Caco-2 (cell line): Measurements from ENCODE around the gene GRK5. TPM values are rescaled to one million over a fixed set of nuclear protein-coding genes. Genes with fewer than 3 reads are reported as not detected.

Experiments
- BruUV-seq: library from RNA; stranded (reverse); fragments of 400-500 nt; replicated peaks from 2 replicates; lab custom pipeline; 2021; lab: Mats Ljungman, UMichigan
- CTCF ChIA-PET: fragments of 300-600 bp; sonication (Branson Sonifier 250); formaldehyde crosslinking; loops from one replicate; lab custom pipeline; 2022; ENCODE audit warnings: antibody characterized with exemption; lab: Charles Lee
- POLR2A ChIA-PET: fragments of 300-600 bp; sonication (Branson Sonifier 250); formaldehyde crosslinking; loops from one replicate; lab custom pipeline; 2022; ENCODE audit warnings: antibody characterized with exemption; lab: Charles Lee
- DNase-seq, 2 experiments: peaks; one replicate each; pipeline versions ENCODE4 v3.0.0 to v3.0.0-alpha.2; 2020 to 2022
- H3K27me3 ChIP-seq: replicated peaks from 2 replicates; pipeline ENCODE4 v1.6.0; 2011; ENCODE audit warnings: low read length; ENCODE audit not compliant: control insufficient read depth, insufficient read depth
- H3K36me3 ChIP-seq: 2 replicates; pipeline ENCODE4 v1.5.1; 2011; ENCODE audit warnings: low read length; ENCODE audit not compliant: control insufficient read depth, insufficient read depth
- H3K4me1 ChIP-seq: fragments of 250-450 bp; sonication (Bioruptor Pico); 2 replicates; pipeline ENCODE4 v1.5.1; 2020; ENCODE audit warnings: mild to moderate bottlenecking
- H3K4me3 ChIP-seq: 2 replicates; pipeline ENCODE4 v1.5.1; 2011; ENCODE audit warnings: low read depth, mild to moderate bottlenecking, control low read depth, low read length
- H3K9me3 ChIP-seq: fragments of 250-450 bp; sonication (Bioruptor Pico); 2 replicates; pipeline ENCODE4 v1.5.1; 2020; ENCODE audit warnings: mild to moderate bottlenecking, moderate library complexity
- H3K27ac Mint-ChIP-seq: one replicate; pipeline ENCODE4 v1.8.0; 2022; ENCODE audit warnings: mixed read lengths; ENCODE audit not compliant: unreplicated experiment
- H3K27me3 Mint-ChIP-seq: one replicate; pipeline ENCODE4 v1.8.0; 2022; ENCODE audit warnings: mixed read lengths; ENCODE audit not compliant: insufficient read depth, unreplicated experiment
- H3K36me3 Mint-ChIP-seq: one replicate; pipeline ENCODE4 v1.8.0; 2022; ENCODE audit warnings: mild to moderate bottlenecking, mixed read lengths; ENCODE audit not compliant: insufficient read depth, unreplicated experiment
- H3K4me1 Mint-ChIP-seq: one replicate; pipeline ENCODE4 v1.8.0; 2022; ENCODE audit warnings: low read depth, mixed read lengths; ENCODE audit not compliant: unreplicated experiment
- H3K4me3 Mint-ChIP-seq: one replicate; pipeline ENCODE4 v1.8.0; 2022; ENCODE audit warnings: mild to moderate bottlenecking, moderate library complexity, mixed read lengths; ENCODE audit not compliant: unreplicated experiment
- H3K9me3 Mint-ChIP-seq: one replicate; pipeline ENCODE4 v1.8.0; 2022; ENCODE audit warnings: mixed read lengths; ENCODE audit not compliant: unreplicated experiment
- CTCF ChIP-seq, 2 experiments: fragments of 200-600 bp in 1 of 2; IDR thresholded peaks; 1 replicate in 1 of 2; 2 replicates in 1 of 2; pipeline versions ENCODE4 v1.5.1 to v1.8.0; 2011 to 2022; ENCODE audit warnings: antibody characterized with exemption in 1 of 2, control low read depth in 1 of 2, inconsistent platforms in 1 of 2, low read depth in 1 of 2, low read length in 1 of 2, mild to moderate bottlenecking in 1 of 2, moderate library complexity in 1 of 2; ENCODE audit not compliant: insufficient read depth in 1 of 2, severe bottlenecking in 1 of 2, unreplicated experiment in 1 of 2
- intact Hi-C: fragments of 100-400 bp; cut with micrococcal nuclease; formaldehyde crosslinking; loops from one replicate; pipeline ENCODE4 v1.10.0; 2022; ENCODE audit not compliant: unreplicated experiment
- total RNA-seq: library from RNA; stranded (reverse); gene quantifications from 2 replicates; pipeline ENCODE4 v1.2.3, GENCODE V29; 2022

The GRK5 gene
- total RNA-seq, 1 experiment from 2014 or later, result 7.7 TPM

GRCh38 chr10:119494236-119495020 is 287.1 kb downstream of the GRK5 start:
- intact Hi-C loops, result no loop called here
- no peak for DNase-seq
- H3K4me3 ChIP-seq, result no peak overlapping the region
- BruUV-seq, result no TSS peak
- no peaks in the 10 kb centered on the region for H3K27me3 ChIP-seq
- Mint-ChIP-seq H3K36me3 (no peaks in the 10 kb centered on the region), H3K27me3 (no peaks in the 10 kb centered on the region), H3K27ac (no peak overlapping the region), H3K9me3 (no peaks in the 10 kb centered on the region), H3K4me3 (no peak overlapping the region), H3K4me1 (no peaks in the 10 kb centered on the region)
- no peak for TF ChIP-seq CTCF (IDR thresholded peaks at IDR 0.05; ENCODE audit: insufficient read depth in 1 of 2, low read depth in 1 of 2, low read length in 1 of 2, severe bottlenecking in 1 of 2, unreplicated experiment in 1 of 2)
- H3K9me3 ChIP-seq, result no peaks in the 10 kb centered on the region
- H3K4me1 ChIP-seq, result 0 out of 2 replicates have a peak, but pooled peaks cover 5% of the 10 kb centered on the region
- no peaks in the 10 kb centered on the region for H3K36me3 ChIP-seq
- CTCF ChIA-PET, result interaction anchor here (1.0 kb wide), 1 partner anchor 295 kb away, joined by 3 read pairs; no protein-coding TSS in a partner anchor
- POLR2A ChIA-PET, result no interaction called here

- no TSS peak for BruUV-seq
- no peaks in the 10 kb centered on the region for H3K4me1 Mint-ChIP-seq
- H3K9me3 Mint-ChIP-seq, result no peaks in the 10 kb centered on the region
- H3K4me1 ChIP-seq, result no peaks in the 10 kb centered on the region
- ChIA-PET POLR2A (no interaction called here), CTCF (no interaction called here)
- H3K9me3 ChIP-seq, result no peaks in the 10 kb centered on the region
- H3K36me3 ChIP-seq, result no peaks in the 10 kb centered on the region
- no peak overlapping the region for H3K4me3 Mint-ChIP-seq
- DNase-seq, result no peak
- H3K27me3 Mint-ChIP-seq, result no peaks in the 10 kb centered on the region
- no peaks in the 10 kb centered on the region for H3K27me3 ChIP-seq
- no peak overlapping the region for H3K4me3 ChIP-seq
- no peak overlapping the region for H3K27ac Mint-ChIP-seq
- no peak for TF ChIP-seq CTCF (IDR thresholded peaks at IDR 0.05; ENCODE audit: insufficient read depth in 1 of 2, low read depth in 1 of 2, low read length in 1 of 2, severe bottlenecking in 1 of 2, unreplicated experiment in 1 of 2)
- no peaks in the 10 kb centered on the region for H3K36me3 Mint-ChIP-seq
- intact Hi-C loops, result no loop called here
Observed at GRCh38 chr10:119495021-119495505, 287.7 kb downstream of the GRK5 start.

GRCh38 chr10:119495545-119495944 is 288.2 kb downstream of the GRK5 start:
- CTCF ChIA-PET, result no interaction called here
- Histone ChIP-seq H3K4me3 (no peak overlapping the region), H3K9me3 (no peaks in the 10 kb centered on the region), H3K36me3 (no peaks in the 10 kb centered on the region), H3K4me1 (no peaks in the 10 kb centered on the region), H3K27me3 (no peaks in the 10 kb centered on the region)
- Mint-ChIP-seq H3K27ac (no peak overlapping the region), H3K36me3 (no peaks in the 10 kb centered on the region), H3K27me3 (no peaks in the 10 kb centered on the region), H3K9me3 (no peaks in the 10 kb centered on the region), H3K4me1 (no peaks in the 10 kb centered on the region), H3K4me3 (no peak overlapping the region)
- TF ChIP-seq CTCF (IDR thresholded peaks at IDR 0.05; ENCODE audit: insufficient read depth in 1 of 2, low read depth in 1 of 2, low read length in 1 of 2, severe bottlenecking in 1 of 2, unreplicated experiment in 1 of 2), result no peak
- DNase-seq, result no peak
- no TSS peak for BruUV-seq
- intact Hi-C loops, result no loop called here
- POLR2A ChIA-PET, result no interaction called here
